ENCODE measurements around the gene WDR17.

GRCh38 chr4:176150704-176151103 is 85.1 kb downstream of the WDR17 start:
- no peak for TF ChIP-seq CTCF (IDR thresholded peaks at IDR 0.05; ENCODE audit: extremely low read depth in 1 of 2, insufficient read depth in 1 of 2, low read depth in 1 of 2, low read length in 2 of 2)
- no peak for TF ChIP-seq EZH2 (IDR thresholded peaks at IDR 0.05; ENCODE audit: borderline replicate concordance, low read depth, low read length, severe bottlenecking)
- no peak for TF ChIP-seq POLR2A (IDR thresholded peaks at IDR 0.05; ENCODE audit: low read depth, low read length)
- no peak for TF ChIP-seq MAX (IDR thresholded peaks at IDR 0.05; ENCODE audit: insufficient read depth, insufficient read length)
- TF ChIP-seq POLR2AphosphoS5 (IDR thresholded peaks at IDR 0.05; ENCODE audit: insufficient read depth, low read depth, low read length), result no peak
- no peak for TF ChIP-seq FOS (IDR thresholded peaks at IDR 0.05; ENCODE audit: borderline replicate concordance, insufficient read depth, low read length)
- TF ChIP-seq JUN (IDR thresholded peaks at IDR 0.05; ENCODE audit: borderline replicate concordance, insufficient read depth, insufficient read length, low read depth), result no peak

Measured in endothelial cell of umbilical vein (primary cell).